ENCODE measurements around the gene FBXO42.

DNA sequence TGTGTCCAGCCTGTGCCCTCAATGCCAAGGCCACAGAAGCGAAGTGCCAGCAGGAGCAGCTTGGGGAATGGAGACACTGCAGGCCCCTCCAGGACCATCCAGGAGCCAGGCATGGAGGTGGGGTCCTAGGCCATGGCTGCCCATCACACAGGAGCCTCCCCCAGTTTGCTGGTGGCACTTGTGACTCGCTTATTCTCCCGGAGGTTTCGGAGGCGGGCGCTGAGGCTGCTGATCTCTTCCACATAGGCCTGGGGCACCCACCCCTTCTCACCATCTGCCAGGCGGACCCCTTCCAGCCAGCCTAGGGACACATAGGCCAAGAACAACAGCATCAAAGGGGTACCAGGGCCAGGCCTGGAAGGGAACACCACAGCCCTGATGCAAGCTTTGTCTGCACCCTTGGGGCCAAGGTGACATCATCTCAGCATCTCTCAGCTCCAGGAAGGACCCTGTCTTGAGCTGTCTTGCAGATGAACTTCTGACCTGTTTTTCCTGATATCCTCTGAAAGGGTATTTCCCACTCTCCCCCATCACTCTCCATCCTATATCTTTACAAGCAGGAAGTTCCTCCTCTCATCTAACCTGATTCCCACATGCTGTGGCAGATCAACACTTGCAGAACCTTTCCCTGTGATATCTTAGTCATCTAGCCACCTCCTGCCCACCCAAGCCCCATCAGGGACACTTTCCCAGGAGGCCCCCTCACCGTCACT lies 153.7 kb downstream of the FBXO42 start:
- no peak for TF ChIP-seq POLR2AphosphoS5 (IDR thresholded peaks at IDR 0.05; ENCODE audit: low read depth, low read length)
- TF ChIP-seq EZH2 (IDR thresholded peaks at IDR 0.05; ENCODE audit: low read depth, low read length, severe bottlenecking), result no peak
- TF ChIP-seq SUZ12 (IDR thresholded peaks at IDR 0.05; ENCODE audit: low read length), result no peak
- TF ChIP-seq, protein P1, sequence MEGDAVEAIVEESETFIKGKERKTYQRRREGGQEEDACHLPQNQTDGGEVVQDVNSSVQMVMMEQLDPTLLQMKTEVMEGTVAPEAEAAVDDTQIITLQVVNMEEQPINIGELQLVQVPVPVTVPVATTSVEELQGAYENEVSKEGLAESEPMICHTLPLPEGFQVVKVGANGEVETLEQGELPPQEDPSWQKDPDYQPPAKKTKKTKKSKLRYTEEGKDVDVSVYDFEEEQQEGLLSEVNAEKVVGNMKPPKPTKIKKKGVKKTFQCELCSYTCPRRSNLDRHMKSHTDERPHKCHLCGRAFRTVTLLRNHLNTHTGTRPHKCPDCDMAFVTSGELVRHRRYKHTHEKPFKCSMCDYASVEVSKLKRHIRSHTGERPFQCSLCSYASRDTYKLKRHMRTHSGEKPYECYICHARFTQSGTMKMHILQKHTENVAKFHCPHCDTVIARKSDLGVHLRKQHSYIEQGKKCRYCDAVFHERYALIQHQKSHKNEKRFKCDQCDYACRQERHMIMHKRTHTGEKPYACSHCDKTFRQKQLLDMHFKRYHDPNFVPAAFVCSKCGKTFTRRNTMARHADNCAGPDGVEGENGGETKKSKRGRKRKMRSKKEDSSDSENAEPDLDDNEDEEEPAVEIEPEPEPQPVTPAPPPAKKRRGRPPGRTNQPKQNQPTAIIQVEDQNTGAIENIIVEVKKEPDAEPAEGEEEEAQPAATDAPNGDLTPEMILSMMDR (IDR thresholded peaks at IDR 0.05; ENCODE audit: control extremely low read depth in 1 of 3, insufficient read depth in 1 of 3, low read depth in 1 of 3, low read length in 3 of 3), result no peak
- no peak for TF ChIP-seq ZNF274 (IDR thresholded peaks at IDR 0.05; ENCODE audit: borderline replicate concordance, extremely low read depth, low read length)
- no peak for TF ChIP-seq POLR2A (IDR thresholded peaks at IDR 0.05; ENCODE audit: control extremely low read depth in 1 of 2, low read depth in 2 of 2, low read length in 2 of 2)
